ENCODE measurements around the gene JADE3.

The JADE3 gene

GRCh38 chrX:46912098-46912602, at the start of gene JADE3:
Gene JADE3, plus strand, starts transcription at chrX:46912421. Its CDS starts 72,474 bp downstream, at chrX:46984895.
- DNase-seq (ENCODE audit: low spot score): peak; percentile 39

GRCh38 chrX:46863072-46863471, 49.1 kb upstream of the JADE3 start:
- no peak for DNase-seq (ENCODE audit: low spot score)

GRCh38 chrX:46864606-46865005, 47.6 kb upstream of the JADE3 start:
- no peak for DNase-seq (ENCODE audit: low spot score)

GRCh38 chrX:46865281-46865680, 46.9 kb upstream of the JADE3 start:
- peak; percentile 26 for DNase-seq (ENCODE audit: low spot score)

- DNase-seq (ENCODE audit: low spot score): no peak
These were observed 45.5 kb upstream of the JADE3 start for GRCh38 chrX:46866726-46867125.

GRCh38 chrX:46873746-46874145, 38.5 kb upstream of the JADE3 start:
- peak; percentile 19 for DNase-seq (ENCODE audit: low spot score)

- DNase-seq (ENCODE audit: low spot score): no peak
These were observed 35.3 kb upstream of the JADE3 start for GRCh38 chrX:46876901-46877300.

GRCh38 chrX:46882266-46882665, 30.0 kb upstream of the JADE3 start:
- no peak for DNase-seq (ENCODE audit: low spot score)

GRCh38 chrX:46884799-46885198, 27.4 kb upstream of the JADE3 start:
- DNase-seq (ENCODE audit: low spot score): no peak

GRCh38 chrX:46898207-46898606, 14.0 kb upstream of the JADE3 start:
- no peak for DNase-seq (ENCODE audit: low spot score)

- DNase-seq (ENCODE audit: low spot score): peak; percentile 38
These were observed 8.6 kb upstream of the JADE3 start for GRCh38 chrX:46903458-46904242.

GRCh38 chrX:46904626-46905025, 7.6 kb upstream of the JADE3 start:
- peak; percentile 37 for DNase-seq (ENCODE audit: low spot score)

- DNase-seq (ENCODE audit: low spot score): no peak
These were observed 1.8 kb upstream of the JADE3 start for GRCh38 chrX:46910415-46910814.

- DNase-seq (ENCODE audit: low spot score): no peak
These were observed 626 bp downstream of the JADE3 start for GRCh38 chrX:46912603-46913491.

- DNase-seq (ENCODE audit: low spot score): no peak
These were observed 1.4 kb downstream of the JADE3 start for GRCh38 chrX:46913667-46914066.

GRCh38 chrX:46916273-46916672, 4.1 kb downstream of the JADE3 start:
- no peak for DNase-seq (ENCODE audit: low spot score)

GRCh38 chrX:46917622-46918021, 5.4 kb downstream of the JADE3 start:
- DNase-seq (ENCODE audit: low spot score): no peak

GRCh38 chrX:46918434-46918833, 6.2 kb downstream of the JADE3 start:
- no peak for DNase-seq (ENCODE audit: low spot score)

GRCh38 chrX:46920235-46920634, 8.0 kb downstream of the JADE3 start:
- no peak for DNase-seq (ENCODE audit: low spot score)

GRCh38 chrX:46922611-46923010, 10.4 kb downstream of the JADE3 start:
- no peak for DNase-seq (ENCODE audit: low spot score)

GRCh38 chrX:46927718-46928117, 15.5 kb downstream of the JADE3 start:
- DNase-seq (ENCODE audit: low spot score): no peak

- peak; percentile 44 for DNase-seq (ENCODE audit: low spot score)
These were observed 17.4 kb downstream of the JADE3 start for GRCh38 chrX:46929439-46930261.

All from kidney capillary endothelial cell (primary cell).